Measurements from ENCODE around the gene NTRK2. TPM values are rescaled to one million over a fixed set of nuclear protein-coding genes. Genes with fewer than 3 reads are reported as not detected.

NTRK2 gene
- total RNA-seq, 4 donors from 2014 or later = 2.6 to 8.5 (median 6.0) TPM

GRCh38 chr9:84807431-84807830 lies 137.9 kb downstream of the NTRK2 start:
- Histone ChIP-seq H3K36me3 (no peaks in the 10 kb centered on the region), H3K4me1 (no peaks in the 10 kb centered on the region), H3K27ac (no peak overlapping the region), H3K27me3 (no peaks in the 10 kb centered on the region), H3K4me3 (no peak overlapping the region), H3K9me3 (no peaks in the 10 kb centered on the region)
- no peak for TF ChIP-seq POLR2AphosphoS5 (IDR thresholded peaks at IDR 0.05)
- TF ChIP-seq CTCF (IDR thresholded peaks at IDR 0.05) = no peak
- no peak for TF ChIP-seq EP300 (IDR thresholded peaks at IDR 0.05)
- TF ChIP-seq POLR2A (IDR thresholded peaks at IDR 0.05) = no peak
- no peak for ATAC-seq
- 89 to 98% methylated on average over 5 of the region's 5 CpGs for WGBS, 2 donors (ENCODE audit: low coverage in 1 of 2)

GRCh38 chr9:84807870-84808390 lies 138.4 kb downstream of the NTRK2 start:
- no peak overlapping the region for H3K27ac ChIP-seq
- WGBS, 2 donors (ENCODE audit: low coverage in 1 of 2) = 71 to 78% methylated on average over 4 of the region's 4 CpGs
- H3K4me3 ChIP-seq = no peak overlapping the region
- H3K27me3 ChIP-seq = no peaks in the 10 kb centered on the region
- no peaks in the 10 kb centered on the region for H3K4me1 ChIP-seq
- TF ChIP-seq POLR2A (IDR thresholded peaks at IDR 0.05) = no peak
- TF ChIP-seq POLR2AphosphoS5 (IDR thresholded peaks at IDR 0.05) = no peak
- TF ChIP-seq EP300 (IDR thresholded peaks at IDR 0.05) = no peak
- no peak for TF ChIP-seq CTCF (IDR thresholded peaks at IDR 0.05)
- no peaks in the 10 kb centered on the region for H3K9me3 ChIP-seq
- H3K36me3 ChIP-seq = no peaks in the 10 kb centered on the region
- ATAC-seq = no peak

GRCh38 chr9:84808416-84808815 lies 138.9 kb downstream of the NTRK2 start:
- no peaks in the 10 kb centered on the region for H3K36me3 ChIP-seq
- no peaks in the 10 kb centered on the region for H3K27me3 ChIP-seq
- no peaks in the 10 kb centered on the region for H3K4me1 ChIP-seq
- no peaks in the 10 kb centered on the region for H3K9me3 ChIP-seq
- H3K4me3 ChIP-seq = no peak overlapping the region
- no peak overlapping the region for H3K27ac ChIP-seq
- no peak for TF ChIP-seq POLR2A (IDR thresholded peaks at IDR 0.05)
- TF ChIP-seq CTCF (IDR thresholded peaks at IDR 0.05) = no peak
- no peak for TF ChIP-seq POLR2AphosphoS5 (IDR thresholded peaks at IDR 0.05)
- TF ChIP-seq EP300 (IDR thresholded peaks at IDR 0.05) = no peak
- ATAC-seq = no peak

GRCh38 chr9:84811072-84811750 lies 141.7 kb downstream of the NTRK2 start:
- Histone ChIP-seq H3K36me3 (no peaks in the 10 kb centered on the region), H3K4me3 (no peak overlapping the region), H3K27me3 (no peaks in the 10 kb centered on the region), H3K4me1 (no peaks in the 10 kb centered on the region), H3K9me3 (no peaks in the 10 kb centered on the region), H3K27ac (no peak overlapping the region)
- 29 to 71% methylated on average over 2 to 4 of the region's 4 CpGs for WGBS, 2 donors (ENCODE audit: low coverage in 1 of 2)
- TF ChIP-seq POLR2A (IDR thresholded peaks at IDR 0.05) (no peak), EP300 (IDR thresholded peaks at IDR 0.05) (no peak)
- ATAC-seq = no peak

- no peaks in the 10 kb centered on the region for H3K36me3 ChIP-seq
- H3K27ac ChIP-seq = no peak overlapping the region
- H3K9me3 ChIP-seq = no peaks in the 10 kb centered on the region
- H3K4me1 ChIP-seq = no peaks in the 10 kb centered on the region
- no peak overlapping the region for H3K4me3 ChIP-seq
- 47 to 73% methylated on average over 1 of the region's 1 CpG for WGBS, 2 donors (ENCODE audit: low coverage in 1 of 2)
- ATAC-seq = no peak
- no peaks in the 10 kb centered on the region for H3K27me3 ChIP-seq
- TF ChIP-seq EP300 (IDR thresholded peaks at IDR 0.05) (no peak), CTCF (IDR thresholded peaks at IDR 0.05) (no peak)
These were observed 142.2 kb downstream of the NTRK2 start for GRCh38 chr9:84811751-84812074.

Data from gastroesophageal sphincter (tissue), 4 donors.